Astrocyte of the cerebellum (primary cell): ENCODE data around the gene OR1E2.
"Not testable (repeated sequence)": the region's sequence is repeated elsewhere in the genome, so short reads cannot be mapped to it uniquely, and the experiment has no call there.

Experiments used
- DNase-seq: peaks from one replicate; pipeline ENCODE4 v3.0.0-alpha.2; 2011; ENCODE audit warnings: low read depth
- H3K4me3 ChIP-seq: 2 replicates; pipeline ENCODE4 v1.5.1; 2011; ENCODE audit warnings: mild to moderate bottlenecking, low read depth, low read length, moderate library complexity
- in situ Hi-C: cut with HindIII; loops from 2 replicates; pipeline ENCODE4 v1.10.0; 2017; ENCODE audit warnings: low sequenced_read_pairs
- TF ChIP-seq, protein P1 (sequence below): IDR thresholded peaks from 2 replicates; pipeline ENCODE4 v1.5.1; 2012; ENCODE audit warnings: low read length, low read depth, moderate library complexity, mild to moderate bottlenecking; ENCODE audit errors: missing control alignments

OR1E2 gene

DNA sequence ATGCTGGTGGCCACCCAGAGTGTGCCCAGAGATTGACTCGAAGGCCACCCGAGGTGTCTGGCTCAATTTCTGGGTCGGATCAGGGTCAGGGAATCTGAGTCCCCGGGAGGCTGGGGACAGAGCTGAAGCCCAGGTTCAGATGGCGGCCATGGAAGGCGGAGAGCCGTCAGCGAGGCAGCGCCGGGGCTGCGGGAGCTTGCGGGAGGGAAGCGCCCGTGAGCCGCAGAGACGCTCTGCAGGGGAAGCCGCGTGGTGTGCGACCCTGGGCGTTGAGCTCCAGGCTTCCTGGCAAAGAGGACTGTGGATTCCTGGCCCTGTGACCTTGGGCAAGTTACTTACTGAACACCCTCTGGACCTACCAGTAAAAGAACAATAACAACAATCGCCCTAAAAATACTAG, 38.5 kb upstream of the OR1E2 start:
- no peak overlapping the region for H3K4me3 ChIP-seq
- in situ Hi-C loops: no loop called here
- no peak for DNase-seq
- TF ChIP-seq, protein P1, sequence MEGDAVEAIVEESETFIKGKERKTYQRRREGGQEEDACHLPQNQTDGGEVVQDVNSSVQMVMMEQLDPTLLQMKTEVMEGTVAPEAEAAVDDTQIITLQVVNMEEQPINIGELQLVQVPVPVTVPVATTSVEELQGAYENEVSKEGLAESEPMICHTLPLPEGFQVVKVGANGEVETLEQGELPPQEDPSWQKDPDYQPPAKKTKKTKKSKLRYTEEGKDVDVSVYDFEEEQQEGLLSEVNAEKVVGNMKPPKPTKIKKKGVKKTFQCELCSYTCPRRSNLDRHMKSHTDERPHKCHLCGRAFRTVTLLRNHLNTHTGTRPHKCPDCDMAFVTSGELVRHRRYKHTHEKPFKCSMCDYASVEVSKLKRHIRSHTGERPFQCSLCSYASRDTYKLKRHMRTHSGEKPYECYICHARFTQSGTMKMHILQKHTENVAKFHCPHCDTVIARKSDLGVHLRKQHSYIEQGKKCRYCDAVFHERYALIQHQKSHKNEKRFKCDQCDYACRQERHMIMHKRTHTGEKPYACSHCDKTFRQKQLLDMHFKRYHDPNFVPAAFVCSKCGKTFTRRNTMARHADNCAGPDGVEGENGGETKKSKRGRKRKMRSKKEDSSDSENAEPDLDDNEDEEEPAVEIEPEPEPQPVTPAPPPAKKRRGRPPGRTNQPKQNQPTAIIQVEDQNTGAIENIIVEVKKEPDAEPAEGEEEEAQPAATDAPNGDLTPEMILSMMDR: no peak

DNA sequence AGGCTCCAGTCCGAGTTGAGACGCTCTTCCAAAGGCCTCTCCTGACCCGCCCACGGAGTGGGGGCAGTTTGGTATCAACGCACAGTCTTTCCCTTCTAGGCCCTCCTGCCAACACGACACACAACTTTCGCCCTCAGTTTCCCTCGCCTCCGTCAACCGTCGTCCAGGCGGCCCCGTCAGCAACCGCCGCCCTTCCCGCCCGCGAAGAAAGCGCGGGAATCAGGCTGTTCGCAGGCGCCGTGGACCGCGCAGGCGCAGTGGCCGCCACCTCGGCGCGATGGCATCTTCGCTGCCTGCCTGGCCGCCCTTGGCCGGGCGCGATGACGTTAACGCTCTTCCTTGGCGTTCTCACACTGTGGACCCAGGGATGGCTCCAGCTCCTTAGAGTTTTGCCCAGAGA, 38.0 kb upstream of the OR1E2 start, which contains the start of gene SPATA22:
Gene SPATA22 (minus strand): TSS at position 221 of the 400 bp plus-strand sequence. CDS start 2,494 bp downstream, outside the sequence.
- no peak for DNase-seq
- H3K4me3 ChIP-seq: no peak within 1 kb of the TSS
- in situ Hi-C loops: no loop called here
- TF ChIP-seq, protein P1: no peak

DNA sequence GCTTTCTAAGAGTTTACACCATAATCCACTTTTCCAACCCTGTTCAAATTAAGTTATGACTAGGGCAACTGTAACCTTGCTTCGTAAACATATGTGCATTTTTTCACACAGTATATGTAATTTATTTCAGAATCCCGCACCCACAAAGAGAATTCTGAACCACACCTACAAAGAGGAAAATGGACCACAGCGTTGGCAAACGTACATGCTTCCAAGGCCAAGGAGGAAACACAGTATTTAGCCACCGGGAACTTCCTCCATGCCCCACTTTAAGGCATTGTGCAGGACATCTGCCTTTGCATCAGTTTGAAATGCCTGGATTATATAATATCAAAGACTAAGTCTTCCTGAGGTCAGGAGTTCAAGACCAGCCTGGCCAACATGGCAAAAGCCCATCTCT, 35.9 kb upstream of the OR1E2 start:
- DNase-seq: no peak
- H3K4me3 ChIP-seq: no peak overlapping the region
- in situ Hi-C loops: no loop called here
- TF ChIP-seq, protein P1: no peak

DNA sequence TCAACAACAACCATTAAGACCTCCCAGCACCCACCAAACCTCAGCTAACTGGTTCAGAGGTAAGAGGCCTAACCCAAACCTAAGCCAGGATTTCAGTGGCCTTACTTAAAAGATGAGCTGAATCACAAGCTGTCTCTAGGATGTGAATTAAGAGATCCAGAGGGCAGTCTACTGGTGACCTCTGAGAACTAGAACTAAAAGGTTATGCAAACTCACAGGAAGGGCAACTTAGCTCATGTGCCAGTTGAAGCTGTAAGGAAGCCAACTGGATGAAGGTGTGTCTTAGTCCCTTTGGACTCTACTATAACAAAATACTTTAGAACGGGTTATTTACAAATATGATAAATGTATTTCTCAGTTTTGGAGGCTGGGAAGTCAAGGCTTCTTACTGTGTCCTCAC, 32.7 kb upstream of the OR1E2 start:
- H3K4me3 ChIP-seq, in situ Hi-C loops, DNase-seq: not testable (repeated sequence)

DNA sequence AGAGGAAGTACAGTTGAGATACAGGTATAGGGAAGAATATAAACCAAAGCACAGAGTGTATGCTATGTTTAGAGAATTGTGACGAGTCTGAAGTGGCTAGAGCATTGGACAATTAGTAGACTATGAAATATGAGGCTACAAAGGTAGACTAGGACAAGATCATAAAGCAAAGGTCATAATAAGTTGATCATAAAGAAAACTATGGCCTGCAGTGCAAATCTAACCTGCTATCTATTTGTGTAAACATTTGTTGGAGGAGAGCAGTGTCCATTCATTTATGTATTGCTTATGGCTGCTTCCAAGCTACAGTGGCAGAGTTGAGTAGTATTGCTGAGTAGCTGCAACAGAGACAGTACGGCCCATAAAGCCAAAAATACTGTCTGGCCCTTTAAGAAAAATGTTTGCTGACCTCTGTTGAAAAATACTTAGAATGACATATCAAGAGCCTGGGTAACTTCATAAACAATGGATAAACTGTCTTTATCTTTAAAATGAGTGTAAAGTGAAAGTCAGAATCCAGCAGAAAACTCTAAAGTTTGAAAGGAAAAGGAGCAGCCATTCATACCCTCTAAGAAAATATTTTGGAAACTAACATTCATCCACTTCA, 14.5 kb upstream of the OR1E2 start:
- in situ Hi-C loops: no loop called here
- DNase-seq: no peak
- TF ChIP-seq, protein P1: no peak
- H3K4me3 ChIP-seq: no peak overlapping the region

DNA sequence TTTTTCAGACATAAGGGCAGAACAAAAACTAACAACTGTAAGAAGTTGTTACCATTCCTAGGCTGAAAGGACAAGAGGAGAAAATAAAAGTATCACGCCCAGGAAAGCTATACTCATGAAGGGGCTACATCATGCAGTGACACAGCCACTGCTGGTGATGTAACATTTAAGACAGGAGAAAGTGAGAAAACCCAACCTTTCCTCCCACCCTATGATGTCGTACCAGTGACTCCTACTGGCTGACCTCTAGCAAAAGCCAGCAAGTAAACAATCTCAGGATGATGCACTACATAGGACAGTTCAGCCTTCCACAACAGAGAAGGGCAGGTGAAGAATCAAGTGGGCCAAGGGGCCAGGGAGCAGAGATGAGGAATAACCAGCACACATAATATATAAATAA, 14.0 kb upstream of the OR1E2 start:
- no peak for DNase-seq
- in situ Hi-C loops: no loop called here
- TF ChIP-seq, protein P1: no peak
- H3K4me3 ChIP-seq: no peak overlapping the region

DNA sequence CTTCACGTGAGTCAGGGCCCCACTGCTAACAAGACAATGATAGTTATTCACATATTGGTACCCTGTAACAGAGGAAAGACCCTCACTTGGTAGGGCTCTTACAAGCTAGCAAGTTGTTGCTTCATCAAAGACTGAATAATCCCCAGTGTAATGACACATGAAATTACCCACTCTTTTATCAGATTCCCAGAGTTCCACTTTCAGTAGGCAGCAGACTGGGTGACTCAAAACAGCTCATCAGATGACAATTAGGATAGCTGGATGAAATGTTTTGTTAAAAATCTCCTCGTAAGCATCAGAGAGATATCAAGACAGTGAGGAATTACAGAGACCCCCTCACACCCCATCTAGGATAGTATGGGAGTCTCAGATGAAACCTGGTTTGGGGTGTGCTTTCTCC, 6.8 kb upstream of the OR1E2 start:
- TF ChIP-seq, protein P1: no peak
- in situ Hi-C loops: no loop called here
- H3K4me3 ChIP-seq: no peak overlapping the region
- no peak for DNase-seq
